ENCODE results near the gene FAT1.

The FAT1 gene

GRCh38 chr4:186749611-186750281 lies 26.1 kb upstream of the FAT1 start:
- no peak for DNase-seq (ENCODE audit: low spot score)

DNA sequence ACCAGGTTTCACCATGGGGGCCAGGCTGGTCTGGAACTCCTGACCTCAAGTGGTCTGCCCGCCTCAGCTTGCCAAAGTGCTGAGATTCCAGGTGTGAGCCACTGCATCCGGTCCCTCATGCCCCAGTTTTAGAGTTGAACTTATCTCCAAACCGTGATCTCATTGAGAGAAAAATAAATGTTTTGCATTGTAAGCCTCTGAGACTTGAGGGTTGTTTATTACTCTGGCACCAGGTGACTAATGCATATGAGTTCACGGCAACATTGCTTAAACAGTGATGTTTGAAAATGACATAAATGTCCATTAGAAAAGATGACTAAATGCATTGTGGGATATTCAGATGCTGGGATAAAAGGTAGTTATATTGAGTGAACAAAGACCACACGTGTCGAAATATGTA lies 22.9 kb upstream of the FAT1 start:
- no peak for DNase-seq (ENCODE audit: low spot score)

DNA sequence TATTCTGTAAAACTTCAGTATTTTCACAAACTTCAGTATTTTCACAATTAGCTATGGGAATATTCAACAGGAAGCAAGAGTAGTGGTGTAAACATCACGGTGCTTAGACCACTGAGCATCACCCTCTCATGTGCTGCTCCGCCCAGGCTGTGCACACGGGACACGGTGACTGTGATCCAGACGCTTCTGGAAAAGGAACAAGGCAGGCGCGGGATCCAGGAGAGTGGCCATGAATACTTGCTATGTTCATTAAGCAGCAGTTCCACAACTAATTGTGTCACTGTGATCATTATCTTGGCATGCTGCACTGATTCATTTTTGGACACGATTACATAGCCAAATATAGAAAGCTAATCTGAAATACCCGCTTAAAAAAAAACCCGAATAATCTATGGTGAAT lies 19.6 kb upstream of the FAT1 start:
- DNase-seq (ENCODE audit: low spot score): peak; percentile 16

GRCh38 chr4:186740822-186741221 lies 17.2 kb upstream of the FAT1 start:
- peak; percentile 17 for DNase-seq (ENCODE audit: low spot score)

- no peak for DNase-seq (ENCODE audit: low spot score)
Measured at GRCh38 chr4:186739802-186740434, 16.3 kb upstream of the FAT1 start.

DNA sequence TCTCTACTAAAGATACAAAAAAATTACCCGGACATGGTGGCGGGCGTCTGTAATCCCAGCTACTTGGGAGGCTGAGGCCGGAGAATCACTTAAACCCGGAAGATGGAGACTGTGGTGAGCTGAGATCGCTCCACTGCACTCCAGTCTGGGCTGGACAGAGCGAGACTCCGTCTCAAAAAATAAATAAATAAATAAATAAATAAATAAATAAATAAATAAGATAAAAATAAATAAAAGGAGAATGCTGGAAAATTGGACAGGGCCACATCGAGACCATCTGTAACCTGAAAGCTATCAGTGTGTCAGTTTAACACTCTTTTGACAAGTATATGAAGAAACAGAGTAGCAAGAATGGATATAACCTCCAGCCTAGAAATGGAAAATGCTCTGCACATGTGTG lies 15.7 kb upstream of the FAT1 start:
- no peak for DNase-seq (ENCODE audit: low spot score)

GRCh38 chr4:186738421-186738820 lies 14.8 kb upstream of the FAT1 start:
- no peak for DNase-seq (ENCODE audit: low spot score)

- DNase-seq (ENCODE audit: low spot score): no peak
Measured at GRCh38 chr4:186737427-186737826, 13.8 kb upstream of the FAT1 start.

DNA sequence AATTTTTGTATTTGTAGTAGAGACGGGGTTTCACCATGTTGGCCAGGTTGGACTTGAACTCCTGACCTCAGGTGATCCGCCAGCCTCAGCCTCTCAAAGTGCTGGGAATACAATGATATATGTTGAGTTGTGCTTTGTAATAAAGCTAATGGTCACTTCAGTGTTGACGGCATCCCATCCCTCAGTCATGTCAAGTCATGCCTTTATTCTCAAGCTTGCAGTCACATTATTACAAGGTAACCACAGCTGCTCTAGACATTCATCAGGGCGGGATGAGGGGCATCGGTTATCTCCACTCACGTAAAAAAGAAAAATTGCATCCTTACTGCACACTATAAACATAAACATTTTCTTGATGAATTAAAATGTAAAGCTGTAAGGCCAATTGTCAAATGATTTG lies 12.8 kb upstream of the FAT1 start:
- DNase-seq (ENCODE audit: low spot score): no peak

DNA sequence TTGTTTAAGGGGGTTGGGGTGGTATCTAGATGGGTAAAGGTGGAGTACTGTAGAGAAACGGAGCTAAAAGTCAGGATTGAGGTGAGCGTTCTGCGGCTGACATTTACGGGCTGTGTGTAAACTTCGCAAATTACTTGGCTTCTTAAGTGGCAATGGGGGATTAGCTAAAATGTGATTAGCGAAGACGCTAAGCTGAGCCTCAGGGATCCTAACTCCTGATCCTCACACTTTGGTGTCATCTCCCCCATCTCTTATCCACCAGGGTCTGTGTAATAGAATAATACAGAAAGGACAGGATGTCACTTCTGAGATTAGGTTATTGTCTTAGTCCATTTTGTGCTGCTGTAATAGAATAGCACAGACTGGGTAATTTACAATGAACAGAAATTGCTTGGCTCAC lies 10.6 kb upstream of the FAT1 start:
- DNase-seq (ENCODE audit: low spot score): no peak

DNA sequence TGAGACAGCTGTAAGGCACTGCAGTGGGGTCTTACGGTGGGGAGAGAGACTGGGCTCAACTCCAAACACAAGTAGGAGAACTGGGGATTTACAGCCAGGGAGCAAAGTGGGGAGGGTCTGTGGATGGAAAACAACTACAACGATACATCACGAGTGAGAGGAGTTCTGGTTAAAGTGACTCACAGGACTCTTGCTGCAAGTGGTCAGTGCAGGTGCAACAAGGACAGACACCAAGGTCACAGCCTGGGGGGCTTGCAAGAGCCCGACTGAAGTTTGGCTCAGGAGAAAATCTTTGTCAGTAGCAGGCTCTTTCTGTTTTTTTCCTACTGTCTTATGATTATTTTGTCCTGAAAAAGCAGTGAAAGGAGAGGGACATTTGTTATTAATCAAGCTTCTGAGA lies 10.1 kb upstream of the FAT1 start:
- no peak for DNase-seq (ENCODE audit: low spot score)

- no peak for DNase-seq (ENCODE audit: low spot score)
Measured at GRCh38 chr4:186730621-186731020, 7.0 kb upstream of the FAT1 start.

GRCh38 chr4:186729856-186730255 lies 6.2 kb upstream of the FAT1 start:
- no peak for DNase-seq (ENCODE audit: low spot score)

GRCh38 chr4:186728631-186729271 lies 5.1 kb upstream of the FAT1 start:
- peak; percentile 49 for DNase-seq (ENCODE audit: low spot score)

- no peak for DNase-seq (ENCODE audit: low spot score)
Measured at GRCh38 chr4:186727977-186728519, 4.4 kb upstream of the FAT1 start.

DNA sequence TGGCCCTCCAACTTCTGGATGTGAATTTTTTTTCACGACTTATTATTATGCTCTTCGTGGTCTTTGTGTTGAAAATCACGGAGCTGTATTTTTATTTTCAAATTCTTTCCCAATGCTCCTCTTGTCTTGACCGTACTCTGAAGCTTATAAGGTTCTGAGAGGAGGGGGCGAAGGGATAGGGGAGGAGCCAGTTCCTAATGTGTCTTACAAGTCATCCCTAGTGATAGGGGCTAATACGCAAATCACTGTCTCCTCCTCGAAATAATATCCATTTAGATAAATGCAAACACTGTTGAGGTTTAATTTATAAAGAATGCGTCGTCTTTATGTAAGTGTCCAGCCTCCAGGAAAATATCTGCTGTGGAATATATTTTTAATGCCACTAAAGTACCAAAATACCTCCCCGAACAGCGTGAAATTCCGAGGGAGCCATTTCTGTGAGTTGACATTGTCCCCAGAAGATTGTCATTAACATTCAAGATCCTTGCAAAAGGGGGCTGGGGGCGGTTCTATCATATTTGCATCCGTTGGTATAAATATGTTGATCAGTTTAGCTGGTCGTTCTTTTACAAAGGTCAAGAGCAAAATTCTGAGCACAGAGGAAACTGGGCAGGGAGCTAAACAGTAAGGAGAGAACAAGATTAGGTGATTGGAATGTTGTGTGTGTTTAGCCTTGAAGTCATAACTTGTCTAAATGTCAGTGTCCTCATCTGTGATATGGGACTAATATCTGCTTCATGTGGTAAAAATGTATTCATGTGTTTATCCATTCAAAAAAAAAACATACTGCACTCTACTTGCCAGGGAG lies 3.7 kb upstream of the FAT1 start:
- no peak for DNase-seq (ENCODE audit: low spot score)

GRCh38 chr4:186726426-186727168 lies 2.9 kb upstream of the FAT1 start:
- DNase-seq (ENCODE audit: low spot score): peak; percentile 95

DNA sequence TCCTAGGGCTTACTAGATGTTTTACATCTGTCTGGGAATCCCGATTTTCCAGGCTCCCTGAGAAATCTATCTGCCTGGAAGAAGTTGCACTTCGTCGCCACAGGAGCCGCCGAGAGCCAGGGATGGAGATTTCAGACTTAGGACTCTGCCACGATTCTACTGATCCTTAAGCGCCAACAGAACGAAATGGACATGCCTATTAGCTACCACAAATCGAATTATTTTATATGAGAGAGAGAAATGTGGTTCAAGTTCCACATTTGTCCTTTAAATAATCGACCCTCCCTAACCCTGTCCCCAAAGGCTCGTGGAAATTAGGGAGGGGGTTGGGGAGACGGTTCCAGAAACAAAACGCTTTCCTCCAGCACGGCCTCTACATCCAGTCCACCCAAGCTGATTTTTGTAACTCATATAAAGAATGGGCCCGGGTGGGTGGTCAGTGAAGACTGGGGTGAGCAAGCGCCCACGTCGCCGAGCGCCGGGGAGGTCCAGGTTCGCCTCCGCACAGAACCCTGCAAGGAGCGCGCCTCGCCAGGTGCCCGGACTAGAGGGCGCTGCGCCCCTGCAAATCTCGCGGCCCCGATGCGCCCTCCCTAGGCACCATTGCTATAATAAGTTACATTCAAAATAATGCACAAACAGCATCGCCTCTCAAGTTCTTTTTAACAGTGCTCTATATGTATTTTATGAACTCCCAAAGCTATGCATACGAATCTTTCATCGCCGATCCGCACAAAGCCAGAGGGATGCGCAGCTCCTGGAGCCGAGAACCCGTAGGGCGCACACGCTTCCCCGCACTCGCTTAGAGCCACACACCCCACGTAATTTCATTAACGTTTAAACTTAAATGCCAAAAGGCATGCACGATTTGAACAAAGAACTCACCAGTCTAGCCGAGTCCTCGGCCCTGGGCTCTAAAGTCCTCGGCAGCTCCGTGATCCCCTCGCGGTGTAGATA lies 2.1 kb upstream of the FAT1 start:
- DNase-seq (ENCODE audit: low spot score): peak; percentile 90

- DNase-seq (ENCODE audit: low spot score): peak; percentile 22
Measured at GRCh38 chr4:186724864-186725468, 1.3 kb upstream of the FAT1 start.

Measured in GM03348 (cell line).